HepG2 (cell line): Measurements from ENCODE around the gene PLEKHG2. TPM values are rescaled to one million over a fixed set of nuclear protein-coding genes. Genes with fewer than 3 reads are reported as not detected.

Source experiments
- AHDC1 ChIP-seq: sonication (generic); formaldehyde crosslinking; IDR thresholded peaks from 2 replicates; pipeline ENCODE4 v1.5.1; 2020; ENCODE audit warnings: mild to moderate bottlenecking, missing genetic modification reagents, borderline replicate concordance
- AKAP8 ChIP-seq: sonication (generic); formaldehyde crosslinking; IDR thresholded peaks from 2 replicates; pipeline ENCODE4 v1.5.1; 2020; ENCODE audit warnings: mild to moderate bottlenecking, missing genetic modification reagents
- MBD4 ChIP-seq: IDR thresholded peaks from 2 replicates; pipeline ENCODE4 v1.6.1; 2012; ENCODE audit warnings: low read length, inconsistent platforms, borderline replicate concordance
- NFE2 ChIP-seq: sonication (generic); formaldehyde crosslinking; IDR thresholded peaks from 2 replicates; pipeline ENCODE4 v1.4.0; 2020; ENCODE audit warnings: missing genetic modification reagents
- PAX8 ChIP-seq: sonication (generic); formaldehyde crosslinking; IDR thresholded peaks from 2 replicates; pipeline ENCODE4 v1.8.0; 2022; ENCODE audit warnings: mild to moderate bottlenecking, missing genetic modification reagents, borderline replicate concordance
- PITX1 ChIP-seq: sonication (generic); formaldehyde crosslinking; IDR thresholded peaks from 2 replicates; pipeline ENCODE4 v1.5.1; 2020; ENCODE audit warnings: mild to moderate bottlenecking, missing genetic modification reagents
- RFXANK ChIP-seq: IDR thresholded peaks from 2 replicates; pipeline ENCODE4 v1.6.1; 2016
- TERF1 ChIP-seq: sonication (generic); formaldehyde crosslinking; IDR thresholded peaks from 2 replicates; pipeline ENCODE4 v1.8.0; 2022; ENCODE audit warnings: mild to moderate bottlenecking, missing genetic modification reagents, moderate library complexity
- ZBTB1 ChIP-seq: sonication (generic); formaldehyde crosslinking; IDR thresholded peaks from 2 replicates; pipeline ENCODE4 v1.4.0; 2020; ENCODE audit warnings: missing genetic modification reagents, borderline replicate concordance
- ZBTB37 ChIP-seq: sonication (generic); formaldehyde crosslinking; IDR thresholded peaks from 2 replicates; pipeline ENCODE4 v1.4.0; 2020; ENCODE audit warnings: mild to moderate bottlenecking, missing genetic modification reagents
- ZHX1 ChIP-seq: sonication (generic); formaldehyde crosslinking; IDR thresholded peaks from 2 replicates; pipeline ENCODE4 v1.8.1; 2022; ENCODE audit warnings: low read depth, mild to moderate bottlenecking, missing genetic modification reagents
- ZNF225 ChIP-seq: sonication (generic); formaldehyde crosslinking; IDR thresholded peaks from 2 replicates; pipeline ENCODE4 v1.4.0; 2020; ENCODE audit warnings: mild to moderate bottlenecking, missing genetic modification reagents
- ZNF577 ChIP-seq: sonication (generic); formaldehyde crosslinking; IDR thresholded peaks from 2 replicates; pipeline ENCODE4 v1.4.0; 2020; ENCODE audit warnings: mild to moderate bottlenecking, low read depth, missing genetic modification reagents, borderline replicate concordance
- ZNF678 ChIP-seq: sonication (generic); formaldehyde crosslinking; IDR thresholded peaks from 2 replicates; pipeline ENCODE4 v1.4.0; 2020; ENCODE audit warnings: mild to moderate bottlenecking, missing genetic modification reagents
- ZNF7 ChIP-seq: IDR thresholded peaks from 2 replicates; pipeline ENCODE4 v1.6.1; 2016; ENCODE audit warnings: missing biosample characterization, missing genetic modification reagents
- ZNF713 ChIP-seq: sonication (generic); formaldehyde crosslinking; IDR thresholded peaks from 2 replicates; pipeline ENCODE4 v1.4.0; 2020; ENCODE audit warnings: mild to moderate bottlenecking, missing genetic modification reagents
- ZNF724P ChIP-seq: sonication (generic); formaldehyde crosslinking; IDR thresholded peaks from 2 replicates; pipeline ENCODE4 v1.8.0; 2022; ENCODE audit warnings: missing genetic modification reagents, borderline replicate concordance
- ZNF737 ChIP-seq: sonication (generic); formaldehyde crosslinking; IDR thresholded peaks from 2 replicates; pipeline ENCODE4 v1.5.0; 2020; ENCODE audit warnings: missing genetic modification reagents, mild to moderate bottlenecking, borderline replicate concordance
- polyA plus RNA-seq, 8 experiments: library from polyadenylated mRNA; depleted of rRNA in 3 of 8; stranded (reverse) in 7 of 8; unstranded in 1 of 8; fragments of >200 nt; fragmentation: Illumina TruSeq in 4 of 8; extraction: Trizol in 4 of 8; gene quantifications; 2 replicates each; pipeline versions ENCODE4 v1.2.1 to v1.2.3, GENCODE V29; 2011 to 2016; ENCODE audit warnings: low read depth in 4 of 8, missing spikeins in 1 of 8, mixed read lengths in 1 of 8; ENCODE audit not compliant: insufficient read depth in 1 of 8
- total RNA-seq, 5 experiments: library from RNA; depleted of rRNA; stranded (reverse); fragments of >200 nt; fragmentation: Illumina TruSeq; extraction: Trizol; gene quantifications; 2 replicates each; pipeline ENCODE4 v1.2.3, GENCODE V29; 2016; ENCODE audit warnings: low read depth in 1 of 5

Gene PLEKHG2
- total and polyA plus RNA-seq, 2 of the 13 experiments (the other 11 are each of a cell fraction or from before 2014, with no cell fraction given), result 3.6 to 6.8 TPM

GRCh38 chr19:39402346-39403300, 9.8 kb upstream of the PLEKHG2 start (continued):
- TF ChIP-seq ZHX1 (CRISPR knock-in tag) (peak; percentile 29; the same call in 1 of the 2 replicates), ZBTB1 (CRISPR knock-in tag) (no peak), ZNF225 (no peak), ZNF678 (CRISPR knock-in tag) (no peak), PITX1 (CRISPR knock-in tag) (no peak), NFE2 (CRISPR knock-in tag) (no peak; the same call in 1 of the 2 replicates), TERF1 (CRISPR knock-in tag) (no peak), ZNF724P (CRISPR knock-in tag) (no peak), PAX8 (CRISPR knock-in tag) (no peak), AKAP8 (CRISPR knock-in tag) (no peak), ZNF577 (no peak), ZNF713 (CRISPR knock-in tag) (no peak), AHDC1 (CRISPR knock-in tag) (no peak), RFXANK (no peak), MBD4 (no peak), ZBTB37 (CRISPR knock-in tag) (no peak), ZNF7 (CRISPR knock-in tag) (no peak), ZNF737 (CRISPR knock-in tag) (no peak)
